Liver (tissue), 9 donors: ENCODE data around the gene REST. TPM values are rescaled to one million over a fixed set of nuclear protein-coding genes. Genes with fewer than 3 reads are reported as not detected.

Experiments used
- DNase-seq: peaks from one replicate; pipeline ENCODE4 v3.0.0-alpha.2; 2017; ENCODE audit warnings: low spot score
- H3K27ac ChIP-seq, 2 donors: one replicate each; pipeline ENCODE4 v1.7.0; 2013; ENCODE audit warnings: inconsistent platforms in 2 of 2, low read length in 2 of 2, control low read depth in 1 of 2, low read depth in 1 of 2, mild to moderate bottlenecking in 1 of 2
- H3K27me3 ChIP-seq, 4 donors: one replicate each; pipeline versions ENCODE4 v1.6.1 to v1.7.0; 2013; ENCODE audit warnings: low read length in 3 of 4, inconsistent platforms in 1 of 4, mild to moderate bottlenecking in 1 of 4, moderate library complexity in 1 of 4; ENCODE audit not compliant: control insufficient read depth in 4 of 4, insufficient read depth in 4 of 4
- H3K36me3 ChIP-seq, 4 donors: one replicate each; pipeline versions ENCODE4 v1.6.1 to v1.7.0; 2013; ENCODE audit warnings: low read length in 3 of 4, mild to moderate bottlenecking in 3 of 4, low read depth in 1 of 4, moderate library complexity in 1 of 4; ENCODE audit not compliant: control insufficient read depth in 4 of 4, insufficient read depth in 3 of 4
- H3K4me1 ChIP-seq, 4 donors: one replicate each; pipeline versions ENCODE4 v1.6.1 to v1.7.0; 2013; ENCODE audit warnings: low read length in 3 of 4, mild to moderate bottlenecking in 3 of 4, moderate library complexity in 1 of 4; ENCODE audit not compliant: control insufficient read depth in 4 of 4, insufficient read depth in 4 of 4
- H3K4me3 ChIP-seq, 3 donors: one replicate each; pipeline versions ENCODE4 v1.6.1 to v1.7.0; 2013; ENCODE audit warnings: low read length in 3 of 3, control low read depth in 1 of 3, low read depth in 1 of 3, mild to moderate bottlenecking in 1 of 3
- H3K9ac ChIP-seq, 2 donors: one replicate each; pipeline ENCODE4 v1.7.0; 2013; ENCODE audit warnings: low read length in 2 of 2, mild to moderate bottlenecking in 2 of 2, moderate library complexity in 2 of 2, control low read depth in 1 of 2, low read depth in 1 of 2
- H3K9me3 ChIP-seq, 4 donors: one replicate each; pipeline versions ENCODE4 v1.6.1 to v1.7.0; 2013; ENCODE audit warnings: low read length in 3 of 4; ENCODE audit not compliant: control insufficient read depth in 4 of 4
- FOXA1 ChIP-seq: IDR thresholded peaks from 2 replicates; pipeline ENCODE4 v1.6.1; 2016; ENCODE audit warnings: antibody characterized with exemption
- FOXA2 ChIP-seq: IDR thresholded peaks from 2 replicates; pipeline ENCODE4 v1.6.1; 2016; ENCODE audit warnings: antibody characterized with exemption
- GABPA ChIP-seq, 2 donors: IDR thresholded peaks in 1 of 2; conservative IDR thresholded peaks in 1 of 2; 2 replicates each; pipeline ENCODE4 v1.6.1; 2016; ENCODE audit warnings: antibody characterized with exemption in 2 of 2, mild to moderate bottlenecking in 1 of 2, moderate library complexity in 1 of 2
- HNF4A ChIP-seq, 2 donors: conservative IDR thresholded peaks; 2 replicates each; pipeline ENCODE4 v1.6.1; 2016; ENCODE audit warnings: antibody characterized with exemption in 2 of 2, mild to moderate bottlenecking in 2 of 2
- HNF4G ChIP-seq: IDR thresholded peaks from 2 replicates; pipeline ENCODE4 v1.6.1; 2016; ENCODE audit warnings: antibody characterized with exemption
- JUND ChIP-seq, 2 donors: IDR thresholded peaks; 2 replicates each; pipeline ENCODE4 v1.6.1; 2016; ENCODE audit warnings: antibody characterized with exemption in 2 of 2
- NR2F2 ChIP-seq: IDR thresholded peaks from 2 replicates; pipeline ENCODE4 v1.6.1; 2016; ENCODE audit warnings: antibody characterized with exemption
- RXRA ChIP-seq, 2 donors: IDR thresholded peaks; 2 replicates each; pipeline ENCODE4 v1.6.1; 2017 to 2018; ENCODE audit warnings: antibody characterized with exemption in 2 of 2, mild to moderate bottlenecking in 1 of 2
- SP1 ChIP-seq: IDR thresholded peaks from 2 replicates; pipeline ENCODE4 v1.6.1; 2018; ENCODE audit warnings: antibody characterized with exemption, mild to moderate bottlenecking
- WGBS: extraction: QIAGEN DNeasy Blood & Tissue Kit; methylation state at CpG from one replicate; pipeline ENCODE4 v1.1.7; 2013; 5-methylcytosine and 5-hydroxymethylcytosine counted together
- polyA plus RNA-seq, 2 donors: library from polyadenylated mRNA; stranded (reverse) in 1 of 2; unstranded in 1 of 2; fragments of 200-250 nt in 1 of 2; fragments of >200 nt in 1 of 2; fragmentation: Nextera tagmentation in 1 of 2; extraction: Ambion mirVana in 1 of 2; gene quantifications; one replicate each; pipeline versions ENCODE4 v1.2.1 to v1.2.3, GENCODE V29; 2013 to 2015
- total RNA-seq, 2 donors: library from RNA; depleted of rRNA; stranded (reverse); fragments of >200 nt; gene quantifications; one replicate each; pipeline ENCODE4 v1.2.3, GENCODE V29; 2014
- TF ChIP-seq, protein P1 (sequence below): IDR thresholded peaks from 2 replicates; pipeline ENCODE4 v1.6.1; 2016; ENCODE audit warnings: antibody characterized with exemption, mild to moderate bottlenecking
- TF ChIP-seq, protein P2 (sequence below): IDR thresholded peaks from 2 replicates; pipeline ENCODE4 v1.6.1; 2016; ENCODE audit warnings: antibody characterized with exemption
- TF ChIP-seq, protein P3 (sequence below): fragments of 150-350 bp; IDR thresholded peaks from 2 replicates; pipeline ENCODE4 v1.5.1; 2017; ENCODE audit warnings: improper control_type of control experiment, low read depth, low read length; ENCODE audit not compliant: missing input control
- TF ChIP-seq, protein P4 (sequence below): IDR thresholded peaks from 2 replicates; pipeline ENCODE4 v1.6.1; 2016; ENCODE audit warnings: antibody characterized with exemption
- donor health status: healthy.
- donor health status: healthy.
- donor health status: healthy.
- donor health status: healthy.
- donor health status: healthy.

REST gene
- total and polyA plus RNA-seq, 4 donors = 3.7 to 18.1 (median 12.4) TPM

DNA sequence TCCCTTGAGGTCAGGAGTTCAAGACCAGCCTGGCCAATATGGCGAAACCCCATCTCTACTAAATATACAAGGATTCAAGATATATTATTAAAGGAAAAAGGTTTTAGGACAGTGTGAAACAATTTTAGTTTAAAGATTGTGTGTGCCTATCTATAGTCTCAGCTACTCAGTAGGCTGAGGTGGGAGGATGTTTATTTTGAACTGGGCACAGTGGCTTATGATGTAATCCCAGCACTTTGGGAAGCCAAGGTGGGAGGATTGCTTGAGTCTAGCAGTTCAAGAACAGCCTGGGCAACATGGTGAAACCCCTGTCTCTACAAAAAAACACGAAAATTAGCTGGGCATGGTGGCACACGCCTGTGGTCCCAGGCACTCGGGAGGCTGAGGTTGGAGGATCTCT is 31.4 kb upstream of the REST start:
- no peak for DNase-seq

DNA sequence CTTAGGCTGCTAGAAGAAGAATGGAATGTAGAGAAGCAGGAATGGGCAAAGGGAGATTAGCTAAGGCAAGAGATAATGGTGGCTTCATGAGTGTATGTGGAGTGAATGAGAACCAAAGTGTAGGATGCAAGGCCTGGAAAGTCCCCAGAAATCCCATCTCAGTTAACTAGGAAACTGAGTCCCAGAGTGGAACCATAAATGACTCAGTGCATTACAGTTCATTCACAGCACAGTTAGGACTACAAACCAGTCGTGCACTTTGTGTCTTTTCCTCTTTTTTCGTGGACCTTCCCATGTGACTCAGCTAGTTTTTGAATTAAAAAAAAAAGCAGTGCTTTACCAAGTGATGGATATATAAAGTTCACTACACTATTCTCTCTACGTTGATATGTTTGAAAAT is 27.7 kb upstream of the REST start:
- DNase-seq = no peak
- no peaks in the 10 kb centered on the region for H3K36me3 ChIP-seq
- H3K9ac ChIP-seq = no peak overlapping the region
- H3K27ac ChIP-seq = no peak overlapping the region
- no peaks in the 10 kb centered on the region for H3K27me3 ChIP-seq
- no peak overlapping the region for H3K4me3 ChIP-seq
- no peaks in the 10 kb centered on the region for H3K9me3 ChIP-seq
- H3K4me1 ChIP-seq = no peaks in the 10 kb centered on the region
- 72% methylated on average over 3 of the region's 3 CpGs for WGBS
- no peak for TF ChIP-seq HNF4G
- TF ChIP-seq SP1 = no peak
- TF ChIP-seq, protein P1, sequence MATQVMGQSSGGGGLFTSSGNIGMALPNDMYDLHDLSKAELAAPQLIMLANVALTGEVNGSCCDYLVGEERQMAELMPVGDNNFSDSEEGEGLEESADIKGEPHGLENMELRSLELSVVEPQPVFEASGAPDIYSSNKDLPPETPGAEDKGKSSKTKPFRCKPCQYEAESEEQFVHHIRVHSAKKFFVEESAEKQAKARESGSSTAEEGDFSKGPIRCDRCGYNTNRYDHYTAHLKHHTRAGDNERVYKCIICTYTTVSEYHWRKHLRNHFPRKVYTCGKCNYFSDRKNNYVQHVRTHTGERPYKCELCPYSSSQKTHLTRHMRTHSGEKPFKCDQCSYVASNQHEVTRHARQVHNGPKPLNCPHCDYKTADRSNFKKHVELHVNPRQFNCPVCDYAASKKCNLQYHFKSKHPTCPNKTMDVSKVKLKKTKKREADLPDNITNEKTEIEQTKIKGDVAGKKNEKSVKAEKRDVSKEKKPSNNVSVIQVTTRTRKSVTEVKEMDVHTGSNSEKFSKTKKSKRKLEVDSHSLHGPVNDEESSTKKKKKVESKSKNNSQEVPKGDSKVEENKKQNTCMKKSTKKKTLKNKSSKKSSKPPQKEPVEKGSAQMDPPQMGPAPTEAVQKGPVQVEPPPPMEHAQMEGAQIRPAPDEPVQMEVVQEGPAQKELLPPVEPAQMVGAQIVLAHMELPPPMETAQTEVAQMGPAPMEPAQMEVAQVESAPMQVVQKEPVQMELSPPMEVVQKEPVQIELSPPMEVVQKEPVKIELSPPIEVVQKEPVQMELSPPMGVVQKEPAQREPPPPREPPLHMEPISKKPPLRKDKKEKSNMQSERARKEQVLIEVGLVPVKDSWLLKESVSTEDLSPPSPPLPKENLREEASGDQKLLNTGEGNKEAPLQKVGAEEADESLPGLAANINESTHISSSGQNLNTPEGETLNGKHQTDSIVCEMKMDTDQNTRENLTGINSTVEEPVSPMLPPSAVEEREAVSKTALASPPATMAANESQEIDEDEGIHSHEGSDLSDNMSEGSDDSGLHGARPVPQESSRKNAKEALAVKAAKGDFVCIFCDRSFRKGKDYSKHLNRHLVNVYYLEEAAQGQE = no peak
- TF ChIP-seq FOXA1 = no peak
- TF ChIP-seq GABPA (IDR thresholded peaks at IDR 0.05 in 1 of 2, conservative IDR thresholded peaks at IDR 0.05 in 1 of 2) = no peak
- TF ChIP-seq NR2F2 = no peak
- TF ChIP-seq, protein P2, sequence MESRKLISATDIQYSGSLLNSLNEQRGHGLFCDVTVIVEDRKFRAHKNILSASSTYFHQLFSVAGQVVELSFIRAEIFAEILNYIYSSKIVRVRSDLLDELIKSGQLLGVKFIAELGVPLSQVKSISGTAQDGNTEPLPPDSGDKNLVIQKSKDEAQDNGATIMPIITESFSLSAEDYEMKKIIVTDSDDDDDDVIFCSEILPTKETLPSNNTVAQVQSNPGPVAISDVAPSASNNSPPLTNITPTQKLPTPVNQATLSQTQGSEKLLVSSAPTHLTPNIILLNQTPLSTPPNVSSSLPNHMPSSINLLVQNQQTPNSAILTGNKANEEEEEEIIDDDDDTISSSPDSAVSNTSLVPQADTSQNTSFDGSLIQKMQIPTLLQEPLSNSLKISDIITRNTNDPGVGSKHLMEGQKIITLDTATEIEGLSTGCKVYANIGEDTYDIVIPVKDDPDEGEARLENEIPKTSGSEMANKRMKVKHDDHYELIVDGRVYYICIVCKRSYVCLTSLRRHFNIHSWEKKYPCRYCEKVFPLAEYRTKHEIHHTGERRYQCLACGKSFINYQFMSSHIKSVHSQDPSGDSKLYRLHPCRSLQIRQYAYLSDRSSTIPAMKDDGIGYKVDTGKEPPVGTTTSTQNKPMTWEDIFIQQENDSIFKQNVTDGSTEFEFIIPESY = no peak
- TF ChIP-seq RXRA (IDR thresholded peaks at IDR 0.05) = no peak

More for the DNA sequence above, 31.4 kb upstream of the REST start:
- no peak for TF ChIP-seq HNF4A (conservative IDR thresholded peaks at IDR 0.05)
- TF ChIP-seq FOXA1 = no peak
- no peak for TF ChIP-seq FOXA2
- TF ChIP-seq, protein P3, sequence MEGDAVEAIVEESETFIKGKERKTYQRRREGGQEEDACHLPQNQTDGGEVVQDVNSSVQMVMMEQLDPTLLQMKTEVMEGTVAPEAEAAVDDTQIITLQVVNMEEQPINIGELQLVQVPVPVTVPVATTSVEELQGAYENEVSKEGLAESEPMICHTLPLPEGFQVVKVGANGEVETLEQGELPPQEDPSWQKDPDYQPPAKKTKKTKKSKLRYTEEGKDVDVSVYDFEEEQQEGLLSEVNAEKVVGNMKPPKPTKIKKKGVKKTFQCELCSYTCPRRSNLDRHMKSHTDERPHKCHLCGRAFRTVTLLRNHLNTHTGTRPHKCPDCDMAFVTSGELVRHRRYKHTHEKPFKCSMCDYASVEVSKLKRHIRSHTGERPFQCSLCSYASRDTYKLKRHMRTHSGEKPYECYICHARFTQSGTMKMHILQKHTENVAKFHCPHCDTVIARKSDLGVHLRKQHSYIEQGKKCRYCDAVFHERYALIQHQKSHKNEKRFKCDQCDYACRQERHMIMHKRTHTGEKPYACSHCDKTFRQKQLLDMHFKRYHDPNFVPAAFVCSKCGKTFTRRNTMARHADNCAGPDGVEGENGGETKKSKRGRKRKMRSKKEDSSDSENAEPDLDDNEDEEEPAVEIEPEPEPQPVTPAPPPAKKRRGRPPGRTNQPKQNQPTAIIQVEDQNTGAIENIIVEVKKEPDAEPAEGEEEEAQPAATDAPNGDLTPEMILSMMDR = no peak
- TF ChIP-seq NR2F2 = no peak
- no peak for TF ChIP-seq GABPA (IDR thresholded peaks at IDR 0.05 in 1 of 2, conservative IDR thresholded peaks at IDR 0.05 in 1 of 2)
- TF ChIP-seq, protein P2 = no peak
- no peak for TF ChIP-seq JUND (IDR thresholded peaks at IDR 0.05)
- TF ChIP-seq, protein P4, sequence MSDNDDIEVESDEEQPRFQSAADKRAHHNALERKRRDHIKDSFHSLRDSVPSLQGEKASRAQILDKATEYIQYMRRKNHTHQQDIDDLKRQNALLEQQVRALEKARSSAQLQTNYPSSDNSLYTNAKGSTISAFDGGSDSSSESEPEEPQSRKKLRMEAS = no peak
- TF ChIP-seq, protein P1 = no peak
- whole genome bisulfite sequencing = 82% methylated on average over 4 of the region's 4 CpGs
- Histone ChIP-seq H3K9ac (no peak overlapping the region), H3K27ac (no peak overlapping the region), H3K36me3 (no peaks in the 10 kb centered on the region), H3K9me3 (no peaks in the 10 kb centered on the region), H3K4me1 (no peaks in the 10 kb centered on the region), H3K4me3 (no peak overlapping the region), H3K27me3 (no peaks in the 10 kb centered on the region)
